GM21423 (cell line): ENCODE results near the gene TMEM267.
"Not testable (repeated sequence)": the region's sequence is repeated elsewhere in the genome, so short reads cannot be mapped to it uniquely, and the experiment has no call there.

ENCODE experiments used
- ATAC-seq: cut with Tn5 transposase; IDR thresholded peaks from one replicate; pipeline ENCODE4 v1.9.1; 2021; ENCODE audit warnings: mild to moderate bottlenecking, moderate library complexity; ENCODE audit not compliant: unreplicated experiment

TMEM267 gene

DNA sequence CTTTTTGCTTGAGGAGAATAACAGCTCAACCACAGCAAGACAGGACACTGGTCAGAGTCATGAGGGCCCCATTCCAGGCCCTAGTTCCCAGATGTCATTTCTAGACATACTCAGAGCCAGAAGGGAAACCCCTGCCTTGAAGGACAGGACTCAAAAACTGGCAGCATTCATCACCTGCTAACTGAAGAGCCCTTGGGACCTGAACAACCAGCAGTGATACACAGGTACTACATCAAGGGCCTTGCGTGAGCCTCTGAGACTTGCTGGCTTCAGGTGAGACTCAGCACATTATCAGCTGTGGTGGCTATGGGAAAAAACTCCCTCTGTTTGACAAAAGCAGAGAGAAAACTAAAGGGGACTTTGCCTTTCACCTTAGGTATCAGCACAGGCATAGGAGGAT lies 22.6 kb downstream of the TMEM267 start:
- no peak for ATAC-seq

DNA sequence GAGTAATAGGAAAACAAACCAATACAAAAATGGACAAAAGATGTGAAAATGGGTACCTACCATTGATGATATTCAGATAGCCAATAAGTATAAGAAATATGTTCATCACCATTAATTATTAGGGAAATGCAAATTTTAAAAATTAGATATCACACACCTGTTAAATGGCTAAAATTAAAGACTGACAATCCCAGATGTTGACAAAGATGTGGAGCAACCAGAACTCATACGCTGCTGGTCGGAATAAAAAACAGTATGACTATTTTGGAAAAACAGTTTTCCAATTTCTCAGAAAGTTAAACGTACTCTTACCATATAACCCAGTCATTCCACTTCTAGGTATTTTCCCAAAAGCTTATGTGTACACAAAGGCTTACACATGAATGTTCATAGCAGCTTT lies 27.1 kb downstream of the TMEM267 start:
- no peak for ATAC-seq

DNA sequence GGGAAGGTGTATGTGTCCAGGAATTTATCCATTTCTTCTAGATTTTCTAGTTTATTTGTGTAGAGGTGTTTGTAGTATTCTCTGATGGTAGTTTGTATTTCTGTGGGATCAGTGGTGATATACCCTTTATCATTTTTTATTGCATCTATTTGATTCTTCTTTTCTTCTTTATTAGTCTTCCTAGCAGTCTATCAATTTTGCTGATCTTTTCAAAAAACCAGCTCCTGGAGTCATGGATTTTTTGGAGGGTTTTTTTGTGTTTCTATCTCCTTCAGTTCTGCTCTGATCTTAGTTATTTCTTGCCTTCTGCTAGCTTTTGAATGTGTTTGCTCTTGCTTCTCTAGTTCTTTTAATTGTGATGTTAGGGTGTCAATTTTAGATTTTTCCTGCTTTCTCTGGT lies 42.1 kb downstream of the TMEM267 start:
- ATAC-seq: not testable (repeated sequence)

DNA sequence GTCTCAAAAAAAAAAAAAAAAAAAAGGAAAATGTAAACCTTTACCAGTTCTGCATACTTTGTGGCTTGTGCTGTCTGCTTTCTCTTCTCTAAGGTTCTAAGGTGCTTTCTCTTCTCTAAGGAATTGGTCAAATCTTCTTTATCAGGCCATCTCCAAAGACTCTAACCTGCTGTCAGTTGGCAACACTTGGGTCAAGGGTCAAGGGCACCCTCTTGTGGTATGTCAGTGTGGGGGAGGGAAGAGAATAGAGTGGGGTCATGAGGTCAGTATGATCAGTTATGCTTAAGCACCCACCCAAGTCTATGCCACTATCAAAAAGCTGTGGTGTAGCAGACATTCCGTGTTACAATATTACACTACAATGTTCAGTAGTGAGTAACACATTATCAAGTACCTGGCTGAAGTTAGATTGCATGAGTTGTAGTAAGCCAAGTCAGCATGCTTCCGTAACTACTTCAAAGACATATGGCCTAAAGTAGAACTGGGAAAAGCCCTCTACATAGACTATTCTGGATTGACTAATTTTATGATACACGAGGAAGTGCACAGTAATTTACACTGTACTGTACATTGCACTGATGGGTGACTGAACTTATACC lies 46.5 kb downstream of the TMEM267 start:
- ATAC-seq: no peak

DNA sequence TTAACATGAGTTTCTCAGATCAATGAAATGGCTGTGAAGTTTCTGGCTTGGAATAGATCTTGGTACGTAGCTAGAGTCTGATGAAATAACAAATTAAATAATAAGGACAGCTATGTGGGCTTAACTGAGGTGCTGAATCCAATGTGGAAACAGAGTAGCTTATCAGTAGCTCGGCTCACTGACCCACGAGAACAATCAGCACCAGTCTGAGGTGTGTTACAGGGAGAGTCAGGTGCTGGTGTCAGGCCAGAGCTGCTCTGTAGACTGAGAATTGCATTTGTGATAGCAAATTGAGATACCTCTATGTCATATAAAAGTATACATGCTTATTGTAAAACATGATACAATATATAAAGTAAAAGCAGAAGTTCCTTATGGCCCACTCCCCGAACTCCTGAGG lies 50.3 kb downstream of the TMEM267 start:
- ATAC-seq: no peak

DNA sequence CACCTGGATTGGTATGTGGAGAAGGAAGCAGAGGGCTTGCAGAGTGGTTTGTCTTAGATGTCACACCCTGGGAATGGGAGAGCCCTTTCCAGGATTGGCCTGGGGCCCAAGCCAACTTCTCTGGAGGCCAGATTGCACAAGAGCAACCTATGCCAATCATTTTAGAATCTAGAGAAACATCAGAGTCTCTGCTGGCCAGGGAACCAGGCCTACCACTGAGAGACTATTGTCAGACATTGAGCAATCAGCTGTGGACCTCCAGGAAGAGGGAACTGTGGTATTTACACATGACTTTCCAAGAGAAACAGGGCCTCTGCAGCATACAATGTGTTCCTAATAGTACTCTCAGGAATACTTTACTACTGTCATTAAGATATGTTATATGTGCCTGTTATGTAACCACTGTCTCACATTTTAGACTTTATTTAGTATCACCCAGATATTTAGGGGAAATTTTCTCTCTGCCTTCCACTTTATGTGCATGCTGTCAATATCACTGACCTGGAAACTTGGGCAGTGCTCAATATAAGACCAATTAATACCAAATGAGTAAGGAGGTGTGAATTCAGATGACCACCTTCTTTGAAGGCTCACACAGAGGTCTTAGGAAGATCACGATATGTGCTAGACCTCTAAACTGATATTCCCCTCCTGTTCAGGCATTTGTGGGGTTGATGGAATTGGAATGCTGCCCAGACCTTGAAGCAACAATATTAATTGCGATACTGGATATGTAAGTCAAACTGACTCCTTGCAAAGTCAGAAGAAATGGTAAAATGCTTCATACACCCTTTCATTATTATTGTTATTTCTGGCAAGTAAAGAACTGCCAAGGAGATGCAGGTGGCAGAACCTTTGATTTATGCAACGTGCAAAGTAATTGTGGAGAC lies 50.9 kb downstream of the TMEM267 start:
- ATAC-seq: no peak

DNA sequence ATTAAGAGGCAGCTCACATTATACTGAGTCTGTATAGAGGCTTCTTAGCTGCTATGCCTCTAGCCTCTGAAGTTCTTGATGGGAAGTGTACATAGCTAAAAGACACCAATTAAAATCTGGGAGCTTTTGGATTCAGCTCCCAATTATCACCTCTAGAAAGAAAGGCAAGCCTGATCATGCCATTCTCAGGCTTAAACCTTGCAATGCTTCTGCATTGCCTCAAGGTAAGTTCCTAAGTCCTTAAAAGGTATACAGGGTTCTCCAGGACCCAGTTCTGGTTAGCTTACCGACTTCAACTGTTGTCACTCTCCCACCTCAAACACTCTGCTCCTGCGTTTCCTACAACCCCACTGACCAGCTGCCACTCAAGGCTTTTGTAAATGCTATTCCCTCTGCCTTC lies 54.0 kb downstream of the TMEM267 start:
- ATAC-seq: no peak

DNA sequence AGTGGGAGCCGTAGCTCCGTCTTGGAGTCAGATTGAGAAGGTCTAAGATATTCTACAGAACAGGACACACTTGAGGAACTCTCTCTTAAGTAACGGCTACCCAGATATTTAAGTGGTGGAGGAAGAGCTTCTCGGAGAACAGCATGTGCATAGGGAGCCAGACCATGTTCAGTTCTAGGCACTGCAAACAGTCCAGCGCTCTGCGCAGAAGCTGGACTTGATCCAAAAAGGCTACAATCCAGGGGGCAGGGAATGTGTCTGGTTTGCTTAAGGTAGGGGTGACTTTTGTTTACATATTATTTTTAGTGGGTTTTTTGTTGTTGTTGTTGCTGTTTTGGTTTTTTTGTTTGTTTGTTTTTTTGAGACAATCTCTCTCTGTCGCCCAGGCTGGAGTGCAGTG lies 54.6 kb downstream of the TMEM267 start:
- ATAC-seq: no peak

DNA sequence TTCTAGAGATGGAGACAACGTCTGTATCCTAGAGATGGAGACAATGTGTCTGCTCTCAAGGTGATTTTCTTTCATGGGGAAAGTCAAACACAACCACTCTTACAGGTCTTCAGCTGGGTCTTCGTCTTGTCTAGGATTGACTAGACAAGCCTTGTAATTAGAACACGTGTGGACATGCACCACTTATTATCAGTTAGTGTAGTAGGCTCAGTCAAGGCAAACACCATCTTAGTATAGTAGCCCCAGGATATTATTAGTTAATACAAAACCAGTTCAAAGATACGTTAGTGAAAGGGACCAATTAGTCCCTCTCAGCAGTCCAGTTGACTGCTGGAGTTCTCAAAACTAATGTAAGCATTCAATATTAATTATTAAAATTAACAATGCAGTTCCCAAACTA lies 56.4 kb downstream of the TMEM267 start:
- ATAC-seq: no peak

DNA sequence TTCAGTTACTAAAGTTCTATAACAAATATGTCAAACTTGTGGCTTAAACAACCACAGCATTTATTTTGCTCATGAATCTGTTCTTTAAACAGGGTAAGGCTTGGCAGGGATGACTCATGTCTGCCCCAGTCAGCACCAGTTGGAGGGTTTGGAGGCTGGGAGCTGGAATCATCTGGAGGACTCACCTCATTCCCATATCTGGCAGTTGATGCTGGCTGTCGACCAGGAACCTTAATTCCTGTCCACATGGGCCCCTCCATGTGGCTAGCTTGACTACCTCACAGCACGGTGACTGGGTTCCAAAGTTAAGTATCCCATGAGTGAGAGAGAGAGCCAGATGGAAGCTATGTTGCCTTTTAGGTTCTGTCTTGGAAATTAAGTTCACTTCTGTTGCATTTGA lies 57.7 kb downstream of the TMEM267 start:
- ATAC-seq: no peak

DNA sequence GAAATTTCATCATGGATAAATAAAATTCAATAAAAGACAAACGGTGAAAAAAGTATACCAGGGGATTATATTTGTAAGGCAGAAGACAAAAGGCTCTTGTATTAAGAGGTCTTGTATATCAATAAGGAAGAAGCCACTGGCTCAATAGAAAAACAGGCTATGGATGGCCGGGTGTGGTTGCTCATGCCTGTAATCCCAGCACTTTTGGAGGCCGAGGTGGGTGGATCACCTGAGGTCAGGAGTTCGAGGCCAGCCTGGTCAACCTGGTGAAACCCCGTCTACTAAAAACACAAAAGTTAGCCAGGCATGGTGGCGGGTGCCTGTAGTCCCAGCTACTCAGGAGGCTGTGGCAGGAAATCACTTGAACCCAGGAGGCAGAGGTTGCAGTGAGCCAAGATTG lies 60.6 kb downstream of the TMEM267 start:
- not testable (repeated sequence) for ATAC-seq

DNA sequence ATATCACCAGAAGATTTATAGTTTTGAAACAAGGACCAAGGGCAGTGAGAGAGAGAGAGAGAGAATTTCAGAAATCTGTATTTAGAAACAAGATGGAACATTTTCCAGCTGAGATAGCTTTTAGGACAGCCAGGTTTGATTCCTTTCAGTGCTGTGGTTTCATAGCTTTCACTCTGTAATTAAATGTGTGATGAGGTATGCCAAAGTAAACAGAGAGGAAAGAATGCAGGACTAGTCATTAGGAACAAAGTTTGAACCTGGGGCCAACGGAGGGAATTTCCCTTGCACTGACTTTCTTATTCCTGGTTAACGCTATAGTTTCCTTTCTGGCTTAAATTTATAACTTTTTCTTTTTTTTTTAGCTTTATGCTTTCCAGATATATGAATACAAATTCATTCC lies 61.5 kb downstream of the TMEM267 start:
- no peak for ATAC-seq

DNA sequence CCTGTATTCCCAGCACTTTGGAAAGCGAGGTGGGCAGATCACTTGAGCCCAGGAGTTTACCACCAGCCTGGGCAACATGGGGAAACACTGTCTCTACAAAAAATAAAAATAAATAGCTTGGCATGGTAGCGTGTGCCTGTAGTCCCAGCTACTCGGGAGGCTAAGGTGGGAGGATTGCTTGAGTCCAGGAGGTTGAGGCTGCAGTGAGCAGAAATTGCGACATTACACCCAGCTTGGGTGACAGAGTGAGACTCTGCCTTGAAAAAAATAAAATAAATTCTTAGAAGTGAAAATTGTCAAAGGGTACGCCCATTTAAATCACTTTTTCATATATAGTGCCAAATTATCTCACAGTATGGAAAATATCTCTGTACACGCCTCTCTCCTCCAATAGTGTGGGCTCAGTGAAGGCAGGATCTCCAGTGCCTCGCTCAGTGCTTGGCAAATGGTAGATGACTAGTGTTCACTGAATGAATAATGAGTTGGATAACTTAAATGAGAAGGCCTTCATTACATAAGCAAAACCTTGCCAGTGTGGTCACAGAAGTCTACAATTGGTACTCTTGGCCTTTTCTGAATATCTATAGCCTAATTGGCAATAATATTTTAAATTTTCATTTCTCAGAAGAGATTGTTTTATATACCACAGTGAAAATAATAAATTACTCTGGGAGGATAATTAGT lies 62.1 kb downstream of the TMEM267 start:
- no peak for ATAC-seq

DNA sequence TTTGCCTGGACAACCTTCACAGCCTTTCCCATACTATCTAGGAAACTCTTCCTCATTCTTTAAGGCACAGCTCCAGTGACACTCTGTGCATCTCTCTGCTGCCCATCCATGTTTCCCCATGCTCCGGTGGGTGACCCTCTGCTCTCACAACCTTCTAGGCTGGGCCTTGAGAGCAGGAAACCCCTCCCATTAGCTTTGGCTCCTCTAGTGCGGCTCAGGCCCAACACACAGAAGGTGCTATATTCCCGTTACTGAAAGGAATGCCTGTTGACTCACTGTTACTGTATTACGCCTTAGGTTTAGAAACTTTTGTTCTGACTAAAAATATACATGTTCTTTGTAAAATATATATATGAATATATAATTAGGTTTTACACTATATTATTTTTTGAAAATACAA lies 63.4 kb downstream of the TMEM267 start:
- no peak for ATAC-seq

DNA sequence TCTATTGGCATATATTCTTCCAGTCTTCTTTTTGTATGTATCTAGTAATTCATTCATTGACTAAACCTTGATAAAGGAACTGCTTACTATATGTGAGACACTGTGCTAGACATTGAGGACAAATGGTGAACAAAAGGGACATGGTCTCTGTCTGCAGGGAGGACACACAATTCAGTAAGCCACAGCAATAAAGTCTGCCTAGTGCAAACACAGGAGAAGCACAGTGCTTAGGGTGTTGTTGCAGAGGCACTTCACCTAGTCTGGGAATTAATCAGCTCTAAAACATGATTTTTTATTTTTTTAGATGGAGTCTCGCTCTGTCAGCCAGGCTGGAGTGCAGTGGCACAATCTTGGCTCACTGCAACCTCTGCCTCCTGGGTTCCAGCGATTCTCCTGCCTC lies 65.1 kb downstream of the TMEM267 start:
- ATAC-seq: no peak

DNA sequence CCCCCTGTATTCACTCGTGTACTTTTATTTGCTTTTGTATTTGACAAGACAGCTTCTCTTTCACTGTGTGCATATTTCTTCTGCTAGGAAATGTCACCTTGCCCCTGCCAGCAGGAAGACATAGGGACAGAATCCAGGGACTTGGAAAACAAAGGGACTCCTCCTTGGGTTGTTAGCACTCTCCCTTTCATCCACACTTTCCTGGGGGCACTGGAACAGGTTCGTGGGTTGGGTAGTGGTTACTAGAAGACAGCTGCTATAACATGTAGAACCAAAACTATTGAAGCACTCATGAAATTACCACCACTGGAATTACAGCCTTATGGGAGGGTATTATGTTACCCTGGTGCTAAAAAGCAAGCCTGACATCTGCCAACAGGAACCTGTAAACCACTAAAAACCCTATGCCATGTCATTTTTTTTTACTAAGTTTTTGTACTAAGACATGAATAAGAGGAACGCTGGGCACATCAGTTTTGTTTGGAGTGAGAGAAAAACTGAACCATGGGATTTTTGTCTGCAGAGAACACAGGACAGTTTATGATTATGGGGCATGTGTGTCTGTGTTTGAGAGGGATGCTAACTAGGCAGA lies 66.8 kb downstream of the TMEM267 start:
- ATAC-seq: no peak

DNA sequence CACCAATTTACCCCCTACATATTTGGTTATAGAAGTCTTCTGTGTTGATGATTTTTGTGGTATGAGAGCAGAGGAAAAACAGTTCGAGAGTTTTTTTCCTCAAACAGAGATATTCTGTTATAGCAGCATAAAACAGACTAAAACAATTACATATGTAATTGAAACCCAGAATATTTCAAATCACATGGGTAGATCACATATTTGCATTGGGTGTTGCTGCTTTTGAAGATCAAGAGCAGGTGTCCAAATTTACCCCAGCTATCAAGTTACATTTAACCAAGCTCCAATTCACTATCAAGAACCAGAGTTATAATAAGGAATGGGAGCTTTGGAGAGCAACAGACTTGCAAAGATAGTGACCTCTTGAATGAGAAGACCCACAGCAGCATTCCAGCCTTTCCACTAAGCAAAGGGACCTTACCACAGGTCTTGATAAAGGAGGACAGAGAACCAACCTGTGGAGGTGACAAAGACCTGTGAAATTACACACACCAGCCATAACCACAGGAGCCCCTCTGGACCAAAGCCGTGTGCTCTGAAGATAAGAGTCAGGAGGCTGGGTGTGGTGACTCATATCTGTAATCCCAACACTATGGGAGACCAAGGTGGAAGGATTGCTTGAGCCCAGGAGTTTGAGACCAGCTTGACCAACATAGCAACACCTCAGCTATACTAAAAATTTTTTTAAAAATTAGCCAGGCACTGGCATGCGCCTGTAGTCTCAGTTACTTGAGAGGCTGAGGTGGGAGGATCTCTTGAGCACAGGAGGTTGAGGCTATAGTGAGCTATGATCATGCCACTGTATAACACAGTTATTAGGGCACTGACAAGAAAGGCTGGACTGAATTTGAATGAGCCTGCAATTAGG lies 67.5 kb downstream of the TMEM267 start:
- ATAC-seq: no peak

DNA sequence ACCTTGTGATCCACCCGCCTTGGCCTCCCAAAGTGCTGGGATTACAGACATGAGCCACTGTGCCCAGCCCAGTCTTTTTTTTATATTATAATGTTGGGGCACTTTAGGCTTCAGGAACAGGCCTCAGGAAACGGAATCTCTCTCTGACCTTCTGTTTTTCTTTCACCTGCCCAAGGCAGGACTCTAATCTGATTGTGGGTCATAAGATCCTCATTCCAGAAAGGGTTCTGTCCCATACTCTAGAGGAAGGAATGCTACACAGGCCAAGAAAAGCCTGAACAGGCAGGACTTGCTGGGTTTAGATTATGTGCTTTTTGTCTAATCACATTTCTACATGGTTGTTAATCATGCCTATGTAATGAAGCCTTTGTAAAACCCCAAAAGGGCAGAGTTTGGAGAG lies 69.7 kb downstream of the TMEM267 start:
- ATAC-seq: no peak

DNA sequence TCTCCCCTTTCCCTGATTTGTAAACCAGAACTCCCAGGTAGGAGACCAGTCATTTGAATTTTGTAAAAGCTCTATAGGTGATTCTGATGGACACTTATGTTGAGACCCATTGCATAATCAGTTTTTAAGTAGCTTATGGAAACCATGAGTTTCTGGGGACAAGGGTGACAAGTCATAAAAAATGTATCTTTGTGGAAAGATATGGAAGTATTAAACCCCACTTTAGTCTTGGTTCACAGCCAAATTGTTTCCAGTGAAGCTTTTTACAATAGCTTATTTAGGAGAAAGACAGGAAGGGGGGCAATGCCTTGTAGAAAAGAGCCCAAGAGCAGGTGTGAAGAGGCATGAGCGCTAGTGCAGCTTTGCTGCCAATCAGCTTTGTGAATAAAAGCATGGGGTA lies 71.0 kb downstream of the TMEM267 start:
- no peak for ATAC-seq

DNA sequence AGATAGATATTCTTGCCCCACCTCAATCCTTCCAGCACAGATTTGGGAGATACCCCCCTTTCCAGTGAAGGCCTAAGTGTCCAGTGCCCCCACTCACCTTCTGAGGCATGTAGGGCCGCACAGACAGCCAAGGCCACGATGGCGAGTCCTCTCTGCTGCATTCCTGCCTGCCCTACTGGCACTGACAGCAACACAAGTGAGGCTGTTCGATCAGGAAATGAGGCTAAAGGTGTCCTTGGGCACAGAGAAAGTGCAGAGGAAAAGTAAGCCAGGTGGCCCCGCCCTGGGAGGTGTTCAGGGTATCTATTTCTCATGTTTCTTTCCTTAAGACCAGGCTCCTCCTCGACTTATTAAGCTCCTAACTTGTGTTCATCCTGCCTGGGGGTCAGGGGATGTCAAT lies 71.5 kb downstream of the TMEM267 start, which contains the start of gene CCL28:
Gene CCL28, minus strand, starts transcription at position 236 of the 400 bp plus-strand sequence. Its CDS starts 75 bp downstream, at position 161.
- ATAC-seq: no peak

DNA sequence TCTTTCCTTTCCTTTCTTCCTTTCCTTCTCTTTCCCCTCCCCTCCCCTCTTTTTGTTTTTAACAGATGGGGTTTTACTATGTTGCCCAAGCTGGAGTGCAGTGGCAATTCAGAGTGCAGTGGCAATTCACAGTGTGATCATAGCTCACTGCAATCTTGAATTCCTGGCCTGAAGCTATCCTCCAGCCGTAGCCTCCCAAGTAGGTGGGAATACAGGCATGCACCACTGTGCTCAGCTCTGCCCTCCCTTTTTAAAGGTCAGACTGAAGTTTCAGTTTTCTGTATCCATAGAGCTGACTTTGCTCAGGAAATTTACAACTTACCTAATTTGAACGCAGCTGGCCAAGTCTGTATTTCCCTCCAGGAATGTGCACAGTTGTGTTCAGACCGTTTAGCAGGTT lies 72.2 kb downstream of the TMEM267 start:
- no peak for ATAC-seq
